Colon (tissue), 2 donors: ENCODE results near the gene MPO.

Experiments used
- FAIRE-seq: peaks from 2 replicates; lab custom pipeline; 2012; peaks lifted over from hg19 to GRCh38; lab: Jason Lieb, UNC
- donor health status: control.
- donor health status: control.

Gene MPO

DNA sequence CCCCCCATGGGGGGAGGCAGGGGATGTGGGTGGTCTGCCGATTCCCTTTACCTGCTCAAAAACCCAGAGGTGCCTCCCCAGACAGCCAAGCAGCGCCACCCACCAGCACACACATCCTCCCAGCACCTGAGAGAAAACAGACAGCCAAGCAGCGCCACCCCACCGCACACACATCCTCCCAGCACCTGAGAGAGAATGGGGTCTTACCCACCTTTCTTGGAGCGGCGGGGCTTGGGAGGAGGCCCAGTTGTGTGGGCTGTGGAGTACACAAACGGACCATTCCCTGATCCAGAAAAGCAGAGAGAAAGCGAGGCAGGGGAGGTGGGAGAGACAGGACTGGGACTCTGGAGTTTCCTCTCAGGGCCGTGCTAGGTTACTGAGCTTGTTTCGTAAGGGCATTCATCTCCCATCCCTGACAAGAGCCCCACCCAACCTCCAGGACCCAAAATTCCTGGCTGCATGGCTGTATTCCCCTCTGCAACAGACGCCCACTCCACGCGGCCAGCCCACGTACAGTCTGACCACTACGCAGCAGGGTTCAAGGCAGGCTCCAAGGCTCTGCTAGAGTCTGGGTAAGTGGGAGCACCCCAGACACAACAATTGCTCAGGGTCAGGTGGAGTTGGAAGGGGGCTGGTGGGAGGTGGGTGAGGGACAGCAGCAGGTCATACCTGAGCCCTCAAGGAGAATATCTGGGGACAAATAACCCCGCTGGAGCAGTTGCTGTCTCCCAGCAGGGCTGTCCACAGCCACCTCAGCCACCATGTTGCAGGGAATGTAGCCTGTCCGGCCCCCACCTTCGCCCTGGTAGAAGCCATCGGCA, 25.6 kb upstream of the MPO start:
- no peak for FAIRE-seq

DNA sequence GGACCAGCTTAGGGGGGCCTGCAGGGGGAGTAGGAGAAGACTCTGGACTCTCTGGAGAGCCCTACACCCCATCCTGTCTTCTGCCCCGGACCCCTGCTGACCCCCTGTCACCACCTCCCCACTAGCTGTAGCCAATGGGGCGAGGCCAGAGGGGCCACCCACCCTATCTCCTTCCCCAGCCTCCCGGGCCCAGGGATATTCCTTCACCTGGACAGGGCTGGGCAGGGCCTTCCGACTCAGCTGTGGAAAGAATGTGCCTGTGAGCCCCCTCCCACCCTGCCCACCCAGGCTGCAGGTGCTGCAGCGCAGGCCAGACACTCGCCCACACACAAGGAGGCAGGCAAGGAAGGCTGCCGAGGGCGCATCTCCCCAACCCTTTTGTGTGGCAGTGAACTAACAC, 24.9 kb upstream of the MPO start:
- FAIRE-seq: no peak

DNA sequence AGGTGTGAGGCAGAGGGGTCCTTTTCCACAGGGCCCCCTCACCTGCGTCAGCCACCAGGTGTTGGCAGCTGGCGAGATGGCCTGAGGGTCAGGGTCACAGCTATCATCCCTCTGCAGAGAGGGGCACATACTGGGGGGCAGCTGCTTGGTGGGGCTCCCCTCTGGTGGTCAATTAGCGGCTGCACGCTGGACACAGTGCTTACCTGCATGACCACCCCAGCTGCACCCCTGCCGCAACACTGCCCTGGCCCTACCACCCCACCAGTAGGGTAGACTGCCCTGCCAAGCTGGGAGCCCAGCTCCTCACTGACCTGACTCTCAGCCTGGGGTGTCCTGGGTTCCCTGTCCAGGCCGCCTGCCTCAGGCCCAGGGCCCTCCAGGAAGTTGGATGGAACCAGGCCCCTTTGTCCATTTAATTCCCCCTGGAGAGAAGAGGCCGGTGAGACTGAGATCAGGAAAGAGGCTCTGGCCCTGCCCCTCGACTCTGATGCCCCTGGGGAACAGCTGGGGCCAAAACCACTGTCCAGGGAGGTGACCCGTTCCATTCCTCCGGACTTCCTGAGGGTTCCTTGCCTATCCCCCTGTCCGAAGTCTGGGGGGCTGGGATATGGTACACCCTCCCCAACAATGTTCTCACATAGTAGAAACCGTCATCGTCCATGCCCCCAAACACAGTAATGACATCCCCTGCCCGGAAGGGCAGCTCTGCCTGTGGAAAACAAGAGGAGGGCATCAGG, 24.2 kb upstream of the MPO start:
- FAIRE-seq: no peak

DNA sequence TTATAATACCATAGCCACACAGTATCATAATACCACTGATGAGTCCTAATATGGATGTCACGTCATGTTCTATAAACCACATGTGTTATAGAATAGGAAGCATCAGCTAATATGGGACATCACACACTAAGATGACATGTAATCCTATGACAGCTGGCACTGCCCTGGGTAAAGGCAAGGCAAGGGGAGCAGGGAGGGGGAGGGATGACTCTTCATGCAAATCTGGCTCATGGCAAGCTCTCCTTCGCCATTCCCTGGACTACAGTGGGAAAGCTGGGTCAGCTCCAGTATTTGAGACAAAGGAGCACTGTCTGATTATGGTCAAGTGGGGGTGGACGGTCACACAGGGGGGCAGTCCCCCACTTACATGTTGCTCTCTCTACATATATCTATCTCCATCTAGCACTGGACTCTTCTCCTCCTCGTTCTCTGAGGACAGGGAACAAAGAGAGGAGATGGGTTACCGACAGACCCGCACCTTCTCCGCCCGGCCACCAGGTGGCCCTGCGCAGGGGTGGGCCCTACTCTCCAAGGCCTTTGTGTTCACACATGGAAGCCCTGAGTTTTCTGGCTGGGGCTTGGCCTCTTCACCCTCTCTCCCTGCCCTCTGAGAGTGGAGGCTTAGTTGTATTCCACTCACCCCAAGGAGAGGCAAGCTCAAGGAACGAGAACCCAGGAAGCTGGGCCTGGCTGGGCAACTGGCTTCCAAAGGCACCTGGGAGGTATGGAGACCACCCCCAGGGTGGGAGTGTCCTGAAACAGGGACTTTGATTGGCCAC, 23.4 kb upstream of the MPO start:
- no peak for FAIRE-seq

DNA sequence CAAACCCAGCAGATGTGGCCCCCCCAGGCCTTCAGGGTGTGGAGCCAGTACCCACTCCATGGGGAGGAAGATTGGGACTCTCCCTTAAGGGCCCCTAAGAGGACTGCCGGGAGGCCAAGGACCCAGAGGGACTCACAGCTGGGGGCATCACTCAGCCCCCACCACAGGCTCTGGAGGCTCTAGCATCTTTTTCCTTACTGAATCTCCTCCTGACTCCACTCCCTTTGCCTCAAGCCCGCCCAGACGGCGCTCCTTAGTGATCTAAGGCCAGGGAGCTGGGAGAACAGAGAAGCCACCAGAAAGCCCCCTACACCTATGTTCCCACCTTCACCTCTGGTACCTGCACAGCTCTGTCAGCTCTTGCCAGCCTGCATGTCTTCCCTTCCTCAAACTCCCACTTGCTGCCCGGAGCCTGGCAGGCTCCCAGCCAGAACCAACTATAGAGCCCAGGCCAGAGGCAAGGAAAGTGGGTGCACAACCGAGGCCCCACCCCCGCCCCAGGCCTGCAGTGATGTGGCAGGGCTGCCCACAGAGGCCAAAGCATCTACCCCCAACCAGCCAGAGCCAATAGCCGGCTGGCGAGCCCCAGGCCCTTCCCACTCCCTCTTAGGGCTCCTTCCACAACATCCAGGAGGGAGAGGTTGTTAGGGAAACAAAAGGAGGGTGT, 22.3 kb upstream of the MPO start:
- FAIRE-seq: no peak

- no peak for FAIRE-seq
These were observed 21.6 kb upstream of the MPO start for GRCh38 chr17:58302171-58302918.

DNA sequence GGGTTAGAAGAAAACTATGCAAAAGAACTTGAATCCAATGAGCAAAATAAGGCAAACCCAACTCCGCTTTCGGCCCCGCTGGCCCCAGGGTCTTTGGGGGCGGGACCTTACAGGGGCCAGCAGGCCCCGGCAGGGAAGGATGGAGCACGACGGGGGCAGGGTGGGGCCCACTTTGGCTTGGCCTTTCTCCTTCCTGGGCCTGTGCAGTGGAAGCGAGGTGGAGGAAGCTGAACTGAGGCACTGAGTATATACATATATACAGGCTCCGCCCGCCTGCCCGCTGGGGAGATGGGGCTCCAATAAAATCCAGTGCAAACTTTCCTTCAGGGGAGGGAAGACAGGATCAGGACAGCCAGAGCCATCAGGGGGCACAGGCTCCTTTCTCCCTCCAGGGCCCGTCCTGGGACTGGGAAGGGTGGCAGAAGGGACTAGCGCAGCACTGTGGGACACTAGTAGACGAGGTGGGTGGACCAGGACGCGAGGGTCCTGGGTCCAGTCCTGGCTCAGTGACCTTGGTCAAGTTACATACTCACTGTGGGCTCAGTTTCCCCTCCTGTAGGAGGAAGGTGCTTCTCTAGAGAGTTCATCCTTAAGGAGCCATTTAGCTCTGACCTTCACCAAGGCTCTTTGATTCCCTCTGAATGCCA, 20.9 kb upstream of the MPO start:
- FAIRE-seq: no peak

DNA sequence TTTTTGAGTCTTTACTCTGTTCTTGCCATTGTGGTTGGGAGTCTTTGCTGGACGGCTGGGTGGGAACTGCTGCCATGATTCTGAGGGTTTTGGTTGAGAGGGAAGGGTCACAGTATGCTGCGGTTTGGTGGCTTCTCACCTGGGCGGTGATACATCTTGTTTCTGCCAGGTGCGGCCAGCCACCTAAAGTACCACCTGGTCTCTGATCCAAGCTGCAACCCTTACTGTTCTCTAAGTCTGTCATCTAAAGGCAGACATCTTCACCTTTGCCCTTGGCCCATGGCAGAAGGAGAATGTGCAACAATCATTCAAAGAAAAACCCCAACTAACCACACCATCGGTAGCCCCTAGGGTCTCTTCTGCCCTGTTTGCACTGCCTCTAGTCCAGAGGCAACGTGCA, 19.6 kb upstream of the MPO start:
- no peak for FAIRE-seq

DNA sequence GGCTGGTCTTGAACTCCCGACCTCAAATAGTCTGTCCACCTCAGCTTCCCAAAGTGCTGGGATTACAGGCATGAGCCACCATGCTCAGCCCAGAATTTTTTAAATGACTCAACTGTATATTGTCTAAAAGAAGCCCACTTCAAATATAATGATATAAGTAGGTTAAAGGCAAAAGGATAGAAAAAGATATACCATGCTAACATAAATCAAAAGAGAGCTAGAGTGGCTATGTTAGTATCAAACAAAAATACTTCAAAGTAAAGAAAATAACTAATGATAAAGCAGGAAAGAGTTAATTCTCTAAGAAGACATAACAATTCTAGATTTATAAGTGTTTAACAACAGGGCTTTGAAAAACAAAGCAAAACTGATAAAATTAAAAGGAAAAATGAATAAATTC, 13.3 kb upstream of the MPO start:
- no peak for FAIRE-seq

- FAIRE-seq: no peak
These were observed 10.5 kb upstream of the MPO start for GRCh38 chr17:58291246-58291645.

DNA sequence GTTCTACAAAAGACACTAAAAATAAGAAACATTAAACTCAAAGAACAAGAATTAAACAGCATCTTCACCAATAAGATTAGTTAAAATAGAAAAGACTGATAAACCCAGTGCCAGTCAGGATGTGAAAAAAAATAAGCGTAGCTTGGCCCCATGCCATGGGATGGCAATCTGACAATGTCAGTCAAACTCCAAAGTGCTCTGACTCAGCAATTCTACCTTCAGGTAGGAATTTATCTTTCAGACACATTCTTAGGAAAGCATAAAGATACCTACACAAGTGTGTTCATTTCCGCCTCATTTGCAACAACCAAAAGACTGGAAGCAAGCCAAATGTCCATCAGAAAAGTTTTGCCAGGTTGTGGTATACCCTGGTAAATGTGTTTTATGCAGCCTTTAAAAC, 9.1 kb upstream of the MPO start:
- no peak for FAIRE-seq

DNA sequence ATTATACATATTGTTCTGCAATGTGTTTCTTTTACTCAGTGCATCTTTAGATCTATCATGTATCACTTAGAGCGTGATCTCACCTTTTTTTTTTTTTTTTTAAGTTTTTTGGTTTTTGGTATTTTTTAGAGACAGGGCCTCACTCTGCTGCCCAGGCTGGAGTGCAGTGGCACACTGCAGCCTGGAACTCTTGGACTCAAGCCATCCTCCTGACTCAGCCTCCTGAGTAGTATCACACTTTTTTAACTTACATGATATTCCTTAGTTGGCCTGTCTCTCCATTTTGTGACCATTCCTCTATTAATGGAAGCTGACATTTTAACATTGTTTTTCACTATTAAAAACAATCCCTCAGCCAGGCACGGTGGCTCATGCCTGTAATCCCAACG, 4.7 kb upstream of the MPO start:
- FAIRE-seq: no peak

DNA sequence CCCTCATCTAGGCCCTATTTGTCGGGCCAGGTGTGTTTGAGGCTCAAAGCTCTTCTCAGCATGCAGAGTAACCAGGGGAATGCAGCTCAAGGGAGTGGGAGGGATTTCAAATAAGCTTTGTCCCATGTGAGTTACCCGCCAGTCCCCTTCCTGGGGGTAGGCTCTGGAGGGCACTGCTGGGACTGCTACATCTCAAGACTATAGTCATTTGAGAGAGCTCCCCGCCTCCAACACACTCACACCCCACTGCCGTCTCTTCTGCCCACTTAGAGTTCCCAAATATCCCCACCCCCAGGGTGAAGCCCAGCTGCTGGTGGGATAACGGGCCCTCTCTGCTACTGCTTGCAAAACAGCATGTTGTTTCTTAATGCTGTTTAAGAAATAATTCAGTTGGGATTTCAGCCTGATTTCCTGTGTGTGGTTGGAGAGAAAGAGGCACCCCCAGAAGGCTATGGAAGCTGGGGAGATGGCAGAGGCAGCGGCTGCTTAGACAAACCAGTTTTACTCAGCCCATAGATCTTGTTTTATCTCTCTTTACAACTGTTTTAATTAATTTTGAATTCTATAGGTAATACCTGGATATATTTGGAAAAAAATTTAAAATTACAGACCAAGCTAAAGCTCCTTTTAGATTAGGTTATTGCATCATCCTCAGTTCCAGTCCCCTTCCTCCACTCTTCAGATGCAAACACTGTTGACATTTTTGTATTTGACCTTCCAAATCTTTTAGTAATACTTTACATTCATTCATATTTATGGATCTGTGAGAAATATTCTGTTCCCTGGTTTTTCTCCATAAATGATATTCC, 4.1 kb upstream of the MPO start:
- FAIRE-seq: no peak

DNA sequence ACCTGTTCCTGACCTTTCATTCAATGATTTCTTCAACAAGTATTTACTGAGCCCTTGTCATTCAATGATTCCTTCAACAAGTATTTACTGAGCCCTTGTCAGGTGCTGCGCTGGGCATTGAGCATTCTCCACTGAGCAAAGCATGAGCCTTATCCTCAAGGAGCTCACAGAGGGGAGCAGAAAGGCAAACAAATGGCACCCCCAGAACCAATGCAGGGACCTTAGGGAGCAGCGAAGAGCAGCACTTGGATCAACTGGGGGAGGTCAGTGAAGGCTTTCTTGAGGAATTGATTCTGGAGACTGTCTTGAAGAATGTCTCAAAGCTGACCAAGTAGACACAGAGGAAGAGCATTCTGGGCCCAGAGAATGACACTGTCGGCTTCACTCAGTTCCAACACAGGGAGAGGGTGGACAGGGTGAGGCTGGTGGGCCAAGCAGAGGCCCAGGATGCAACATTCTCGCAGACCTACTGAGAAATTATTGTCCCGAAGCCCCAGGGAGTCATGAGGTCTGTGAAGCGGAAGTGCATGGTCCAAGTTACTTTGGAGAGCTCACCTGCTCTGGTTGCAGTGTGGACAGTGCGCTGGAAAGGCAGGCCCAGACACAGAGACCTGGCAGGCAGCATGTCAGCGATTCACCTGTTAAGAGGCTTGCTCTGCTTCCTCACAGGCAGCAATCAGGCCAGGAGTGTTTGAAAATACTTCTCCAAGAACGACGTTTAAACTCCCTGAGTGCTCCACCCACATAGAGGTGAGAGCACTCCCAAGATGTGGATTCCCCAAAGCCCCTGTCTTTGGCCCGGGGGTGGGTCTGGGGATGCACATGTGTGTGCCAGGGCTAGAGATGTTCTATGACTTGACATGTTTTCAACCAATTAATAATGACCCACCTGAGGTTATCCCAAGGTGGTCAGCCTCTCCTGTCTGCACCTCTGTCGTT, 3.2 kb upstream of the MPO start:
- FAIRE-seq: no peak

DNA sequence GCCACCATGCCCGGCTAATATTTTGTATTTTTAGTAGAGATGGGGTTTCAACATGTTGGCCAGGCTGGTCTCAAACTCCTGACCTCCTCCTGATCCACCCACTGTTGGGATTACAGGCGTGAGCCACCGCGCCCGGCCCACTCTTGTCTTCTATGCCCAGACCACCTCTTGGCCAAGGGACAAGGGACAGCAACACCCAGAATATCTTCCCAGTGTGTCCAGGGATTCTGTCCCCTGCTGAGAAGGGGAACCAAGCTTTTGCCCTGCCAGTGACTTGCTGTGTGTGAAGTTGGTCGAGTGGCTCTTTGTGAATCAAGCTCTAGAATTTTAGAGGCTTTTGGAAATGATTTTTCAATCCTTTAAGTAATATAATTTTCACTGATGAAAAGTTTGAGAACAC, 1.7 kb upstream of the MPO start:
- no peak for FAIRE-seq

- FAIRE-seq: no peak
These were observed 826 bp upstream of the MPO start for GRCh38 chr17:58281511-58282011.

GRCh38 chr17:58279736-58280479, 827 bp downstream of the MPO start:
- no peak for FAIRE-seq

- FAIRE-seq: no peak
These were observed 1.6 kb downstream of the MPO start for GRCh38 chr17:58279016-58279711.
